Measurements from ENCODE around the gene ASAP3.

DNA sequence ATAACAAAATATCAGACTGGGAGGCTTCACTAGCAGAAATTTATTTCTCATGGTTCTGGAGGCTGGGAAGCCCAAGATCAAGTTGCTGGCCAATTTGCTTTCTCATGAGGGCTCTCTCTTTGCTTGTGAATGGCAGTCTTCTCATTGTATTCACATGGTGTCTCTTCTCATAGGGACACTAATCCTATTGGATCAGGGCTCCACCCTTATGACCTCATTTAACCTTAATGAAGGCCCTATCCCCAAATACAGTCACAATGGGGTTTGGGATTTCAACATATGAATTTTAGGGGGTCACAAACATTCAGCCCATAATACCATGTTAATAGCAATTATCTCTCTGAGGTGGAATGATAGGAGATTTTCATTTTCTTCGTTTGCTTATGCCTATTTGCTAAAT is 84.8 kb downstream of the ASAP3 start:
- TF ChIP-seq EZH2 (optimal IDR thresholded peaks at IDR 0.05; ENCODE audit: low read depth, low read length) (no peak), EZH2phosphoT487 (IDR thresholded peaks at IDR 0.05; ENCODE audit: low read length) (no peak)
- TF ChIP-seq, protein P1, sequence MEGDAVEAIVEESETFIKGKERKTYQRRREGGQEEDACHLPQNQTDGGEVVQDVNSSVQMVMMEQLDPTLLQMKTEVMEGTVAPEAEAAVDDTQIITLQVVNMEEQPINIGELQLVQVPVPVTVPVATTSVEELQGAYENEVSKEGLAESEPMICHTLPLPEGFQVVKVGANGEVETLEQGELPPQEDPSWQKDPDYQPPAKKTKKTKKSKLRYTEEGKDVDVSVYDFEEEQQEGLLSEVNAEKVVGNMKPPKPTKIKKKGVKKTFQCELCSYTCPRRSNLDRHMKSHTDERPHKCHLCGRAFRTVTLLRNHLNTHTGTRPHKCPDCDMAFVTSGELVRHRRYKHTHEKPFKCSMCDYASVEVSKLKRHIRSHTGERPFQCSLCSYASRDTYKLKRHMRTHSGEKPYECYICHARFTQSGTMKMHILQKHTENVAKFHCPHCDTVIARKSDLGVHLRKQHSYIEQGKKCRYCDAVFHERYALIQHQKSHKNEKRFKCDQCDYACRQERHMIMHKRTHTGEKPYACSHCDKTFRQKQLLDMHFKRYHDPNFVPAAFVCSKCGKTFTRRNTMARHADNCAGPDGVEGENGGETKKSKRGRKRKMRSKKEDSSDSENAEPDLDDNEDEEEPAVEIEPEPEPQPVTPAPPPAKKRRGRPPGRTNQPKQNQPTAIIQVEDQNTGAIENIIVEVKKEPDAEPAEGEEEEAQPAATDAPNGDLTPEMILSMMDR (IDR thresholded peaks at IDR 0.05; ENCODE audit: low read length): no peak

All from MM.1S (cell line).